T-helper 2 cell (primary cell): Measurements from ENCODE around the gene LRRC15.

Source experiments
- DNase-seq, 5 experiments: peaks; one replicate each; pipeline versions ENCODE4 v3.0.0 to v3.0.0-alpha.2; 2012 to 2022

The LRRC15 gene

DNA sequence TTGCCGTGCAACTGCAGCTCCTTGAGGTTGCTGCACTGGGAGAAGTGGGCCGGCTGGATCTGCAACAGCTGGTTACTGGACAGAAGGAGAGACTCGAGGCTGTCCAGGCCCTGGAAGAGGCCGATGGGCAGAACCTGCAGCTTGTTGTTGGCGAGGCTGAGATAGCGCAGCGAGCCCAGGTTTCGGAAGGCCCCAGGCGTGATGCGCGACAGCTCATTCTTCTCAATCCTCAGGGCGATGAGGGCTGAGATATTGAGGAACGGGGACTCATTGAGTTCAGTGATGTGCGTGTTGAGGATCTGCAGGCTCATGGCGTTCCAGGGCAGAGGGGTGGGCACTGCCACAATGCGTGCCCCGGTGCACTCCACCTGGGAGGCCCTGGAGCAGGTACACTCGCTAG, 9.0 kb downstream of the LRRC15 start:
- no peak for DNase-seq

DNA sequence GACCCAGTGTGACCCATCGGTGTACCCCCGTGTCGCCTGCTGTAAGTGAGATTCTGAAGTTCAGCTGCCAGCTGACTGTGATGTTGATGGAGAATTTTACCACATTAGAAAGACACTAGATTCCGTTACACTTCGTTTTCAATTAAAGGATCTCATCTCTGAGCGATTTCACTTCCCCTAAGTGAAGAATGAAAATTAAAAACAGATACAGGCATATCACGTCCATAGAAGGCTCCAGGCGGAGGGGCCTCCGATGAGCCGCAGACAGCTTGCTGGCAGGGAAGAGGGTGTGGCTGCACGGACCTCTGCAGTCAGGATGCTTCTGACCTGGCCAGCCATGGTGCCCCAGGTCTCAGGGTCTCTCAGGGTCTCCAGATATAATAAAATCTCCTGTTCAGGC, 11.9 kb downstream of the LRRC15 start:
- DNase-seq: no peak

DNA sequence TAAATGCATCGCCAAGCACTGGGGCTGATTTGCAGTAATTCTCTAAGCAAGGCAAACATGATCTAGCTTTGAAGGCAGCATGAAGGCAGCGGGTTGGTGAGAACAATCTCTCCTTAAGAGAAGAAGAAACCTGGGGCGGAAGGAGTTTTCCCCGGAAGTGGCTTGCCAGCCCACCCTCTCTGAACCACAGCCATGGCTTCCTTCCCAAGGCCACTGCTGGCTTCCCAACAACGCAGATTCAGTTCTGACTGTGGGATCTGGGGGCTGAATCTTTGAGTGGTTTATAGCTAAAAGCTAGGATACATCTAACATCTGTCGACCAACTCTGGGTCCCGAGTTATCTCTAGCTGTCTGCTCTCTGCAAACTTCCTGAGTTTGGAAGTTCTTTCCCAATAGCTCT, 14.2 kb downstream of the LRRC15 start:
- no peak for DNase-seq

DNA sequence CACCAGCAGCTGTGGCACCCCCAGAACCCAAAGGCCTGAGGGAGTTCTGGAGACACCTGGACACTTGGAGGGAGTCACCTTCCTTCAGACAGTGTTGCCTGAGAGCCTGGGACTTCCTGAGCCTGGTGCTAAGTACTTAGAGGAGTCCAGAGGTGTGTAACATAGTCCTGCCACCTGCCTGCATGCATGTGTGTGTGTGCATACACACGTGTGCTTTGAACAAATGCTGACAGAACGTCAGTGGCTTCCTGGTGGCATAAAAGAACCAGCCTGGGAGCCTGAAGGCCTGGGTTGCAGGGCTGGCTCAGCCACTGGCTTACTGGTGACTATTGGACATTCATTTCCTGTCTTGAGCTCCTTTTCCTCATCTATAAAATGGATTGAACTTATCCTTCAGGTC, 15.2 kb downstream of the LRRC15 start:
- no peak for DNase-seq

DNA sequence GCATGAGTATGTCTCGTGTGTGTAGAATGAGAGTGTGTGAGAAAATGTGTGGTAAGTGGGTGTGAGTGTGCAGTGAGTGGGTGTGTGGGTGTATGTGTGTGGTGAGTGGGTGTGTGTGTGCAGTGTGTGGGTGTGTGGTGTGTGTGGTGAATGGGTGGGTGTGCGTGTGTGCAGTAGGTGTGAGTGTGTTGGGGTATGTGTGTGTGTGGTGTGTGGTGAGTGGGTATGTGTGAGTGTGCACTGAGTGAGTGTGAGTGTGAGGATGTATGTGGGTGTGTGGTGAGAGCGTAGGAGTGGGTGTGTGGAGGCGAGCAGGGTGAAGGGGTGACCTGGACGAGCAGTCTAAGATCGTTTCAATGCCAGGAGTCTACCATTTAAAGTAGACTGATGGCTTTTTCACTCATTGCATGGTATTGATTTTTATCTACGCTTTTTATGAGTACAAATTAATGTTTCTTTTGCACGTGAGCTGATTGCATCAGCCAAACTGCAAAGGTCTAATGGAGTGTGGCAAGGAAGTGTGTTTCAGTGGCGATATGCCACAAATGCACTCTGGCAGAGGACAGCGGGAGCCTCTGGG, 16.8 kb downstream of the LRRC15 start:
- no peak for DNase-seq

DNA sequence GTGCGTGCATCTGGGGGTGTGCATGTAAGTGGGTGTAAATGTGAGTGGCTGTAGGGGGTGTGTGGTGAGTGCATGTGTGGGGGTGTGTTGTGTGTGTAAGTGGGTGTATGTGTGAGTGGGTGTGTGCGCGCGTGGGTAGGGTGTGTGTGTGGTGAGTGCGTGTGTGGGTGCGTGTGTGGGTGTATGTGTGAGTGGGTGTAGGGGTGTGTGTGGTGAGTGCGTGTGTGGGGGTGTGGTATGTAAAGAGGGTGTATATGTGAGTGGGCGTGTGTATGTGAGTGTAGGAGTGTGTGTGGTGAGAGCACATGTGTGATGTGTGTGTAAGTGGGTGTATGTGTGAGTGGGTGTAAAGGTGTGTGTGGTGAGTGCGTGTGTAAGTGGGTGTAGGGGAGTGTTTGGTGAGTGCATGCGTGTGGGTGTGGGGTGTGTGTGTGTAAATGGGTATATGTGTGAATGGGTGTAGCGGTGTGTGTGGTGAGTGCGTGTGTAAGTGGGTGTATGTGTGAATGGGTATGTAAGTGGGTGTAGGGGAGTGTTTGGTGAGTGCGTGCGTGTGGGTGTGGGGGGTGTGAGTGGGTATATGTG, 17.5 kb downstream of the LRRC15 start:
- no peak for DNase-seq

DNA sequence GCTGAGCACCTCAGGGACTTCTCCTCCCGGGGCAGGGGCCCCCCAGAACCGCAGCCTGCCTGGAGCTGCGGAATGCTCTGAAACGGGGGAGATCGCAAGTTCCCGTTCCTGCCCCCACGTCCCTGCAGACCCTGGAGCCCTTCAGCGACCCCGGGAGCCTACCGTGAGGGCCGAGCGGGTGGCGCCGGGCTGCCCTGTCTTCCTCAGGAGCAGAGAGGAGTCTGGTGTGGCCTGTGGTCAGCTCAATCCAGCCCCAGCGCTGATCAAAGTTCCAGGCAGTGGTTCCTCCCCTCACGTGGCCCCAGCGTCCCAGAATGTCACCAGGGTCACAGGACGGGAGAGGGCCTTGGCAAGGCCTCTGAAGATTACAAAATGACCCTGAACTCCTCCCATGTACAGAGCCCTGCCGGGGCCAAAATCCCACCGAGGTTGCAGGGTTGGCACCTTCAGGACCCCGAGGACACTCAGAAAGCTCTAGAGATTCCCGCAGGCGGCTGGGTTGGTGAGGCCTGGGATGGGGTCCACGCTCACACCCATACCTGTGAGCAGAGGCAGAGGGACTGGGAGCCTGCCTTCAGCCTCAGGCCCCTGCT, 18.4 kb downstream of the LRRC15 start, which contains the start of gene CPN2:
Gene CPN2 (minus strand): TSS at position 249 of the 593 bp plus-strand sequence. CDS start 8,626 bp downstream, outside the sequence.
- DNase-seq: no peak

DNA sequence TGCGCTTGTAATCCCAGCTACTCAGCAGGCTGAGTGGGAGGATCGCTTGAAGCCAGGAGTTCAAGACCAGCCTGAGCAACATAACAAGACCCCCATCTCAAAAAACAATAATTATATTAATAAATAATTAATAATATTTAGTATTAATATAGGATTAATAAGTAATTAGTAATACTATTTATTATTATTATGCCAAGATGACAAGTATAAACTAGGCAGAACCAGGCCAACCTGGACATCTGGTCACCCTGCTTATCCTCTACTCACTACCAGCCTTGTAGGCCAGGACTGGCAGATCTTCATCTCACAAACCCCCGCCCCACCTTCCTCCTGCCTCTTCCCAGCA, 18.8 kb downstream of the LRRC15 start:
- no peak for DNase-seq

DNA sequence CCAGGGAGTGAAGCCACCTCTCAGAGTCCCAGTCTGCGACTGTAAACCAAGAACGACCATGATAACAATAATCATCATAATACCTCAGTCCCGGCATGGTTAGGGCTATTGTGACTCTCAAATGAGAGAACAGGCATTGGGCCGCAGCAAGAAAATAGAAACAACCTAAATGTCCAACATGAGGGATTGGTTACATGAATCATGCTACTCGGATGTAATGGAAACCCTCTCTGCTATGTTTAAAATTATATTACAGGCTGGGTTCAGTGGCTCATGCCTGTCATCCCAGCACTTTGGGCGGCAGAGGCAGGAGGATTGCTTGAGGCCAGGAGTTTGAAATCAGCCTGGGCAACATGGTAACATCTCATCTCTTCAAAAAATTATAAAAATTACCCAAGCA, 21.2 kb downstream of the LRRC15 start:
- no peak for DNase-seq

DNA sequence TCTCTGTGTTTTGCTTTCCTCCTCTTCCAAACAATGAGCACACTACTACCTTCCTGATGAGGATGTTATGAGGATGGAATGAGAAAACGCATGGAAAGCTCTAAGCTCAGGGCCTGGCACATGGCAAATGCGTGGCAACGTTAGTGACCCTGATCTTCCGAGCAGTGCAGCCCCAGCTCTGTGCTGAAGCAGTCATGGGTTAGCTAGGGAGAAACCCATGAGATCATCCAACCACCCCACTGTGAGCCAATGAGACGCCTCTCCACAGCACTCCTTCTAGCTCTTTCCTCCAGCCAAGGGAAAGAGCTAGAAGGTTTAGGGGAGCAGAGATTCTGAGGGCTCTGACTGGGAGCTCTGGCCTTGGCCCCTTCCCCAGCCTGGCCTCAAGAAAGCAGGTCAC, 22.9 kb downstream of the LRRC15 start:
- DNase-seq: no peak

DNA sequence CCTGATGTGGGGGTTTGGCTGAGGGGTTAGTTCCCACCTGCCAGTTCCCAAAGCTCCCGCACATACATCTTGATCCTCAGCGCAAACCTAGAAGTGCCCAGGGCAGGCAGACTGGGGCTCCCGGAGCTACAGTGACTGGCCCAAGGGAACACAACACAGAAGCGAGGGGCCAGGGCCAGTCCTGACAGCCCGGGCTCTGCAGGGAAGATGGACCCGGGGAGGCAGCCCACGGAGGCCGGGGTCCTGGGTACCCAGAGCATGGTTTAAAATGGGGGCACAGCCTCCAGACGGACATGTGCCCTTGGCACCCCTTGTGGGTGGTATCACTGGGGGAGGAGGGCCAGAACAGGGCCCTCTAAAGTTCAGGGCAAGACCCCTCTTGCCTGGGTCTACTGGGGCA, 23.5 kb downstream of the LRRC15 start:
- DNase-seq: no peak

DNA sequence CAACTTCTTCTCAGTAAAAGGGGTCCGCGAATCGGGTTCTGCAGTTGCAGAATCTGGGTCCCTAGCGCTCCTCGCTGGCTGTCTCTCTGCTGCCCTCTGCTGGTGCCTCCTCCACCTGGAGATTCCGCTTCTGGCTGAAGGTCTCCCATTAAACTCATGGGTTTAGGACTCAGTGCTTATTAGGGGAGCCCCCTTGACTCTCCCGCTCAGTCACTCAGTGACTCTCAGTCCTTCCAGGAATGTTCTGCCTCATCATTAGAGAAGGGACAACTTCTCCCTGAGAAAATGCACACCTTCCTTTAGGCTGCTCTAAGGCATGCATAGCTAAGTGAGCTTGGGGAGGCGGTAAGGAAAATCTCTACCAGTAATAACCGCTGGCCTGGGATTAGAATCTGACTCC, 25.5 kb downstream of the LRRC15 start:
- DNase-seq: peak; percentile 29 to 64 (median 58)

DNA sequence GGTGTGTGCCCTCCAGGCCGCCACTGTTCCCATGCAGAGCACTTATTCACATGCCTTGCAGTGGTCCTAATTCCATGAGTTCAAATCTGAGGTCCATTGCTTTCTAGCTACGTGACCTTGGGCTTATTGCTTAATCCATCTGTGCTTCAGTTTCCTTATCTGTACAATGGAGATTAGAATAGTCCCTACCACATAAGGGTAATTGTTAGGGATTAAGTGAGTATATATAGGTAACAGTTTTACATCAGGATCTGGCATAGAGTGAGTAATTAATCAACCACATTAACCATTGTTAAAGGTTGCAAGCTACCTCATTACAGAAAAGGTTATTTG, 26.0 kb downstream of the LRRC15 start:
- DNase-seq: no peak

DNA sequence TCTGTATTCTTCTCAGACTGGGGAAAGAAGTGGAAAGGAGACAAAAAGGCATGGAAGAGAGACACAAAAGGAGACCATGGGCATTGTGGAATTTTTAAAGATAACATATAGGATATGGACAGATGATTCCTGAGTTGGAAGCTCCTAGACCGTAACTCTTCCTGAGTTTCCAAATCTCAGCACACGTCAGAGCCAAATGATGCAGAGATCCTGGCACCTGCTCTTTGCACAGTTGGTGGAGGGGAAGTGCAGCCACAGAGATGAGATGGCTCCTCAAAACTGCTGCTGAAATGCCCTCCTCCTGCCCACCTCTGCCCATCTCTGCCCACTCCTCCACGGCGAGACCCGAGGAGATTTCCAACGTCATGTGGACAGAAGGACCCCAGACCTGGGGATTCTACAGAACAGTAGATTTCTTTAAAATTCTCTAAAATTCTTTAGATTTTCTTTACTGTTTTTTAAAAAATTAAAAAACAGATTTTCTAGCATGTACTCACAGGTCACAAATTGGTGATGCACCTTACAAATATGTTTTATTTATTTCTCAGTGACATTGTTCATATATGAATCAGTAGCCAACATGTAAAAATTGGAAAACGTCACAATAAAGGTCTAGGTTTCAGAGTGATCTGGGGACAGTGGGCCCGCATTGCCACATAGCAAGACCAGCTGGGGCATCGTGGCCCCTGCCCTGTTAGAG, 26.5 kb downstream of the LRRC15 start:
- no peak for DNase-seq

DNA sequence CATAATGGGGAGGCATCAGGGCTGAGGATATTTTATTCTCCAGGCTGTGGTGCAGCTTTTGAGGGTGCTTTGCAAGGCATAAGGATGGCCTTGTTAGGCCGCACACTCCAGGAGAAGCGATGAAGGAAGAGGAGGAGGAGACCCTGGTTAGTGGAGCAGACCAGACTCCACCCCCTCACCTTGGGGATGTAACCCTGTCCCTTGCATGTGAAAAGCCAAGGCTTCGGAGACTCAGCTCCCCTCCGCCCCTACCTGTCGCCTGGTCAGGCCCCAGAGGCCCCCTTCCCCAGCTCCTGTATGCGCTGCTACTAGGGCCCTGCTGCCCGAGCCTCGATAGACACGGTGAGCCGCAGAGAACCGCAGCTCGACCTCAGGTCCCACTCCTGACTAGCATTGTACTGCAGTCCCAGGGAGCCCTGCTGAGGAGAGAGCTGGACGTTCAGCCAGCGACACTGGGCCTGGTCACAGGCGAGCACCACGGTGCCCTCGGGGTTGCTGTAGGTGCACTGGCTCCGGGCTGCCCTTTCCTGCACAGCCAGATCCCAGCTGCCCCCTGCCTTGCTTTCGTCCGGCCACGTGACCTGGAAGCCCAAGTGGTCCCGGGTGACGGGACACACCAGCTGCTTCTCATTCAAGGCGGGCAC, 28.7 kb downstream of the LRRC15 start:
- no peak for DNase-seq

DNA sequence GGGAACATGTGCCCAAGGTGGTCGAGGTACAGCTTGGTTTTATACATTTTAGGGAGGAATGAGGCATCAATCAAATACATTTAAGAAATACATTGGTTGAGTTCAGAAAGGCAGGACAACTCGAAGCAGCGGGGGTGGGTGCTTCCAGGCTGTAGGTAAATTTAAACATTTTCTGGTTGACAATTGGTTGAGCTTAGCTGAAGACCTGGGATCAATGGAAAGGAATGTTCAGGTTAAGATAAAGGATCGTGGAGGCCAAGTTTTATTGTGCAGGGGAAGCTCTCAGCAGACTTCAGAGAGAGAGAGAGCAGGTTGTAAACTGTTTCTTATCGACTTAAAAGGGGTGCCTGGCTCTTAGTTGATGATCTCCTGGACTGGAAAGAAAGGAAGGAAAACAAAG, 29.7 kb downstream of the LRRC15 start:
- DNase-seq: no peak

DNA sequence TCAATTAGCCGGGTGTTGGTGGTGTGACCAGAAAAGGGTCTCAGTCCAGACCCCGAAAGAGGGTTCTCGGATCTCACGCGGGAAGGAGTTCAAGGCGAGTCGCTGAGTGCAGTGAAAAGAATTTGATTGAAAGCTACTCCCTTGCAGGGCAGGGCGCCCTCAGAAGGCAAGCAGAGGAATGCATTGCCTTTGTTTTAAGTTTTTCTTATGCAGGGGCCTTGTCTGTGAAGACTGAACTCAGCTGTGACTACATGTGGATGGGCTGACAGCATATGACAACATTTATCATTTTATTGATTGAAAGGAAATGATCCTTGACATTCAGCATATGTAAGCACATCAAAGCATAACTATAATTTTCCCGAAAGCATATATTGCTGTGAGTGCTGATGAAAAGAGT, 30.2 kb downstream of the LRRC15 start:
- no peak for DNase-seq

DNA sequence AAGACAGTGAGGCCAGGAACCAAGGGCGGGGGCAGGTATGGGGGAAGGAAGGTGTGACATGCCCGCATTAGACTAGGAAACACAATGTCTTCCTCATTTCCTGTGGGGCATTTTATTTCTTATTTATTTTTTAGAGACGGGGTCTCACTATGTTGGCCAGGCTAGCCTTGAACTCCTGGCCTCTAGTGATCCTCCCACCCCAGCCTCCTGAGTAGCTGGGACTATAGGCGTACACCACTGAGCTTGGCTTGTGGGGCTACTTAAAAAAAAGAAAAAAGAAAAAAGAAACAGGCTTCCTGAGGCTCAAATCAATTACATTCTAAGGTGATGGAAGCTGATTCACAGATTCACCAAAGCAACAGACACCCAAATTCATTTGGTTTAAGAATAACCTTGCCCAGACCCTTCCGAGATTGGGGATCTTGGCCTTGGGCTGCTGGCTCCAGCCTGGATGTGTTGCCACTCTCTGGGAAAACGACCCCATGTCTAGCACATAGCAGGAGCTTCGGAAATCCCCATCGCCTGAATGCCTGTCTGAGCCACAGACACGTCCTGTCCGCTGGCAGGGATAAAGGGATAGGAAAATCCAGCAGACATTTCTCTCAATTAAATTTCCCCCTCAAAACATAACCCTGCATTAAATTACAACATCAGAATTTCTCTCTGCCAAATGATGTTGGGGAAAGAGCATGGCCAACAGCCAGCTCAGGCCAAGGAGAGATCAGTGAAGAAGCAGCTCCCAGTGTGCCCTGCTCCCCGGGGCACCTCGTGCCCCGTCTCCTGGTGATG, 31.4 kb downstream of the LRRC15 start:
- DNase-seq: no peak

DNA sequence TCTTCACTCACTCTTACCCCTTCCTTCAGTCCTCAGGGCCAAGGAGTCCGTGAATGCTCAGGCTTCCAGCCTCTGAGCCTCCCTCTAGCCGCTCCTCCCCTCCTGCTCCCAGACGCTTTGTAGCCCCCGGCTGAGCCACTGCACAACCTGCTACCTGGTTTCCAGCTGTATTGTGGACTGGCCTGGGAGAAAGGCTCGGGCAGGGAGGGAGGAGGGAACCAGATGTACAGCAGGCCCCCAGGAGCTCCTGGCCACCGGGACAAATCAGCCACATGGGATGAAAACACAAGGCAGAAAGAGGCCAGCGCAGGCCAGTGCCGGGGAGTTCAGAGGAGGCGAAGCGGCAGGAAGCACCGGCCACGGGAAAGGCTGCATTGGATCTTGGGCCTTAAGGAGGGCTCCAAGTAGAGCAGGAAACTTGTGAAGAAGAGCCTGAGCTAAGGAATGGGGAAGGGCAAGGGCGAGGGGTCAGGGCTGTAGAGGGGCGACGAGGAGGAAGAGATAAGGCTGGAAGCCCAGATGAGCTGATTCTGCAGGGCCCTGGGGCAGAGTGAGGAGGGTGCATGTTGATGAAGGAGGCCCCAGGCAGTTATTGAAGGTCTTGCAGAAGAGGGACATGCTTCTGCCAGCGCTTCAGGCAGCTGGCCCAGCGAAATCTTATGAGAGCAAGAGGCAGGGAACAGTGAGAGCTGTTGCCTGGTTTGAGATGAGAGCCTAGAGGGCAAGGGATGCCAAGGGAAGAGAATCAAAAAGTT, 32.8 kb downstream of the LRRC15 start:
- no peak for DNase-seq

DNA sequence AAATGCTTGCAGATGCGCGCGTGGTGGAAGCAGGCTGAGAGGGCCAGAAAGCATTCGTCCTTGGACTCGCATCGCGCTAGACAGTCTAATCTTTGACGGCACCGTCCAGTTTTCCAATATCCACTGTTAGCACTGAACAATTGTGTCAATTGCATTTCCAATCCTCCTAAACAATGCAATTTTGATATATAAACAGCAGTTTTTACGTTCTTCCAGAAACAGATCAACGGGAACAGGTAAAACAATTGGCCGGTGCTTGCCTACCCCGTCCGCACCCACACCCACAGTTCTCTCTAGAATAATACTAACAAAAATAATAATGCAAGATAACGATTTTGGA, 35.6 kb downstream of the LRRC15 start:
- no peak for DNase-seq

DNA sequence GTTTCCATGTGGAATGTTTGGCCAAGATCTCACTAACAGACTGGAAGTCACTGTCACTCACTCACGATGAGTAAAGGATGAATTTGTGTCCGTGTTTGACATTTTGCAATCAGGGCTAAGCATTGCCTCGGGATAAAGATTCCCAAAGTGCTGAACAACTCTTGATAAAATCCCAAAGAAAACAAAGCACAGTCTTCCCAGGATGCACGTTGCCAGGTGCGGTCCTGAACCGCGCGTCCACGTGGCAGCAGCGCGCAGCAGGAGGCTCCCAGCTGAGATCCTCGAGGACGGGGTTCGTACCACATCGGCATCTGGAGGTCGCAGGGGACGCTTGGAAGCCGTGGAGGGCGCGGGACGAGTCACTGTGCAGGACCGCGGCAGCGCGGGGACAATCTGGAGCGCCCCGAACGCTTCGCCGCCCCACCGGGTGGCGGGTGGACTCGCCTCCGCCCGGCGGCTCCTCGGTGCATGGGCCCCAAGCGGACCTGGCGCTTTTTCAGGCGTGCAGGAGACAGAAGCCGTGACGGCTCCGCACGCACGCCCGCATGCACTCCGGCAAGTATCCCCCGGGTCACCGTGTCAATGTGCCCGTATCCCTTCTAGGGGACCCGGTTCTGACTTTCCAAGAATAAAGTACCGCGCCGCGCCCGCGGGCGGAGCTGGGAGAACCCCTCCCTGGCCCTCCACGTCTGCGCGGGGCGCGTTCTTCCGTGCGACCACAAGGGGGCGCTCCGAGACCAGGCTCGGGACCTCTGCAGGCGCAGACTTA, 36.1 kb downstream of the LRRC15 start:
- DNase-seq: peak; percentile 68 to 85 (median 81)

DNA sequence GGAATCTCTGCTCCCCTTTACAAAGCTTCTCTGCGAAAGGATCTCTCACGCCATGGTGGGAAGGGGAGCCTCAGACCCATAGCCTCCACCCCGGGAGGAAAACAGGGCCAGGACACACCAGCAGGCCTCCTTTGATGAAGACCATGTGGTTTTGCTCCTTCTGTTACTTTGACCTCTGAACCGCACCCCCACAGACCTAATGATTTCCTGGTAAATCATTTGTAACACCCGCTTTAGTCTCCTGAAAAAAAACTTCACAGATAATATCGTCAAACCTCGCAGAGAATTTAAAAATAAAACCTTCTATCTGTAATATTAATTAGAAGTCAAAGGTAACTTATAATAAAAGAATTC, 36.7 kb downstream of the LRRC15 start:
- DNase-seq: no peak
